ENCODE results near the gene PTPN14.

- TF ChIP-seq CTCF (IDR thresholded peaks at IDR 0.05) (no peak), POLR2A (IDR thresholded peaks at IDR 0.05) (no peak), POLR2AphosphoS5 (IDR thresholded peaks at IDR 0.05) (no peak)
Measured at GRCh38 chr1:214588963-214589597, 37.7 kb upstream of the PTPN14 start.

All from upper lobe of left lung (tissue), 4 donors.